ENCODE results near the gene ADPRHL1.

- TF ChIP-seq CTCF (IDR thresholded peaks at IDR 0.05; ENCODE audit: low read length), result no peak
- no peak for TF ChIP-seq EZH2 (optimal IDR thresholded peaks at IDR 0.05; ENCODE audit: low read depth, low read length)
Observed at GRCh38 chr13:113398963-113399754, 54.1 kb downstream of the ADPRHL1 start.

Data from MM.1S (cell line).